SH-SY5Y (cell line): ENCODE results near the gene DUSP9.

Experiments
- GATA2 ChIP-seq: IDR thresholded peaks from 2 replicates; pipeline ENCODE4 v1.6.1; 2011; ENCODE audit warnings: mild to moderate bottlenecking, low read depth, low read length
- GATA3 ChIP-seq: IDR thresholded peaks from 2 replicates; pipeline ENCODE4 v1.6.1; 2011; ENCODE audit warnings: low read depth, mild to moderate bottlenecking, low read length, moderate library complexity

- TF ChIP-seq GATA2, result no peak
- no peak for TF ChIP-seq GATA3
Observed at GRCh38 chrX:153606503-153606902, 40.5 kb upstream of the DUSP9 start.
